ENCODE data around the gene RAB21. TPM values are rescaled to one million over a fixed set of nuclear protein-coding genes. Genes with fewer than 3 reads are reported as not detected.

RAB21 gene
- total RNA-seq, 4 donors from 2014 or later: 15.9 to 48.4 (median 29.9) TPM

DNA sequence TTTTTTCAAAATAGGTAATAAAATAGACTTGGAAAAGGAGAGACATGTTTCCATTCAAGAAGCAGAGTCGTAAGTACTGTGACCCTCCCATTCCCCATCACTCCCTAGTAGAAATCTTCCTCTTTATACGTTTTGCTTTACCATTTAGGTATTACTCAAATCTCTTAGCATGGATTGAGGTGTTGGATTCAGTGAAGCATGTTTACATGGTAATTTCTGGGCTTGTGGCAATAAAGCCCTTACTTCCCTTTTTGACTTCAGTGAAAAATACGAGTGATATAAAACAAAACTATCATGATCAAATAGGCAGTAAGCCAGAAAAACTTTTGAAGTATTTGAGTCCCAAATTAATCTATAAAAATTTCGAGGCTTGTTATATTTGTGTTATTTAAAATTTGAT lies 27.4 kb downstream of the RAB21 start:
- H3K27me3 ChIP-seq: no peaks in the 10 kb centered on the region
- 37 to 38% methylated on average over 4 of the region's 4 CpGs for WGBS, 2 donors (ENCODE audit: low coverage in 1 of 2)
- no peak overlapping the region for H3K4me3 ChIP-seq
- intact Hi-C loops (cut with DNase I; ENCODE audit: low total_unique reads): no loop called here
- peaks cover 0 to 38% (median 14%) of the 10 kb centered on the region in 4 donors for H3K36me3 ChIP-seq
- TF ChIP-seq POLR2A (IDR thresholded peaks at IDR 0.05) (no peak), EP300 (IDR thresholded peaks at IDR 0.05; ENCODE audit: low read depth) (no peak), POLR2AphosphoS5 (IDR thresholded peaks at IDR 0.05) (no peak)
- TF ChIP-seq, protein P1, sequence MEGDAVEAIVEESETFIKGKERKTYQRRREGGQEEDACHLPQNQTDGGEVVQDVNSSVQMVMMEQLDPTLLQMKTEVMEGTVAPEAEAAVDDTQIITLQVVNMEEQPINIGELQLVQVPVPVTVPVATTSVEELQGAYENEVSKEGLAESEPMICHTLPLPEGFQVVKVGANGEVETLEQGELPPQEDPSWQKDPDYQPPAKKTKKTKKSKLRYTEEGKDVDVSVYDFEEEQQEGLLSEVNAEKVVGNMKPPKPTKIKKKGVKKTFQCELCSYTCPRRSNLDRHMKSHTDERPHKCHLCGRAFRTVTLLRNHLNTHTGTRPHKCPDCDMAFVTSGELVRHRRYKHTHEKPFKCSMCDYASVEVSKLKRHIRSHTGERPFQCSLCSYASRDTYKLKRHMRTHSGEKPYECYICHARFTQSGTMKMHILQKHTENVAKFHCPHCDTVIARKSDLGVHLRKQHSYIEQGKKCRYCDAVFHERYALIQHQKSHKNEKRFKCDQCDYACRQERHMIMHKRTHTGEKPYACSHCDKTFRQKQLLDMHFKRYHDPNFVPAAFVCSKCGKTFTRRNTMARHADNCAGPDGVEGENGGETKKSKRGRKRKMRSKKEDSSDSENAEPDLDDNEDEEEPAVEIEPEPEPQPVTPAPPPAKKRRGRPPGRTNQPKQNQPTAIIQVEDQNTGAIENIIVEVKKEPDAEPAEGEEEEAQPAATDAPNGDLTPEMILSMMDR (IDR thresholded peaks at IDR 0.05): no peak
- peaks cover 0 to 20% (median 5%) of the 10 kb centered on the region in 4 donors for H3K4me1 ChIP-seq
- in situ Hi-C loops (cut with MboI; ENCODE audit: low pct_ligation_motif_present in 1 of 4, low pct_unique_long_range_greater_than_20kb in 1 of 4, low sequenced_read_pairs in 3 of 4): no loop called here
- H3K27ac ChIP-seq: no peak overlapping the region
- no peaks in the 10 kb centered on the region for H3K9me3 ChIP-seq
- no peak for DNase-seq

DNA sequence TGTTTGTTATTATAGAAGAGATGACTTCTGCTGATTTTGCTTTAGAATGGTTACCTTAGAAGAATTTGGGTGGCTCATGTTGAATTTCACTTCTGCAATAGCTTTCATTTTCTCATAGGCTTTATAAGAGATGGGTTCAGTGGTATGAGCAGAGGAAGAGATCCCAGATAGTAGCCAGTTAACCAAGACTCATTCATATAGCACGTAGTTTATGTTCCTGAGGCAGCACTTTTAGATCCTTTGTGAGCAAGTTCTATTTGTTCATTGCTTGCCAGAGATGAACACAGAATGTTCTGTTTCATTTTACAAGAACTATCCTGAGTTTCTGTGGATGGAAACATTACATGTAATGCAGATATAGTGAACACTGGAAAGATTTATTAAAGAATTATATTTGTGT lies 32.2 kb downstream of the RAB21 start:
- intact Hi-C loops (cut with DNase I; ENCODE audit: low total_unique reads): no loop called here
- Histone ChIP-seq H3K9me3 (no peaks in the 10 kb centered on the region), H3K27me3 (no peaks in the 10 kb centered on the region), H3K27ac (no peak overlapping the region), H3K36me3 (peaks cover 0 to 52% (median 11%) of the 10 kb centered on the region in 4 donors), H3K4me1 (peaks cover 0 to 11% (median 0%) of the 10 kb centered on the region in 4 donors), H3K4me3 (no peak overlapping the region)
- TF ChIP-seq, protein P1 (IDR thresholded peaks at IDR 0.05): no peak
- TF ChIP-seq POLR2AphosphoS5 (IDR thresholded peaks at IDR 0.05) (no peak), POLR2A (IDR thresholded peaks at IDR 0.05) (no peak), EP300 (IDR thresholded peaks at IDR 0.05; ENCODE audit: low read depth) (no peak)
- no peak for DNase-seq
- in situ Hi-C loops (cut with MboI; ENCODE audit: low pct_ligation_motif_present in 1 of 4, low pct_unique_long_range_greater_than_20kb in 1 of 4, low sequenced_read_pairs in 3 of 4): no loop called here
- 79 to 100% methylated on average over 1 of the region's 1 CpG for WGBS, 2 donors (ENCODE audit: low coverage in 1 of 2)

DNA sequence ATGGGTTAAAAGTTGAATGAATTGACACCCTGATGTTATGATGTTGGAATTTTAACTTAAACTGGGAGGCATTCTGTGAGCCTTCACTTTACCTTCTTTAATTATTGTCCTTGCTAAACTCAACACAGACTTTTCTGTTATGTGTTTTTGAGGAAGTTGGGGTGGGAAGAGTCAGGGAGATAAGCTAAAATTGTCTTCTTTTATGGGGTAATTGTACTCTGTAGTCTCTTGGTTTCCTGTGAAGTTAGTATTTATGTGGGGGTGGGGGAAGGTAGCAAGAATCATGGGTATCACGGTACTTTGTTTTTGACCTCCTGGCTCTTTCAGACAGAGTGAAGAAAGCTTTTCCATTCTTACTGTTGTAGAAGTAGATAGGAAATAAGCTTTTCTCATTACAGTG lies 32.9 kb downstream of the RAB21 start:
- Histone ChIP-seq H3K4me3 (no peak overlapping the region), H3K36me3 (peaks cover 0 to 51% (median 9%) of the 10 kb centered on the region in 4 donors), H3K27me3 (no peaks in the 10 kb centered on the region), H3K4me1 (peaks cover 0 to 10% (median 0%) of the 10 kb centered on the region in 4 donors), H3K27ac (peak overlapping the region in 1 of 4 donors; percentile 18), H3K9me3 (no peaks in the 10 kb centered on the region)
- intact Hi-C loops (cut with DNase I; ENCODE audit: low total_unique reads): no loop called here
- WGBS, 2 donors (ENCODE audit: low coverage in 1 of 2): 56 to 57% methylated on average over 1 of the region's 1 CpG
- no peak for DNase-seq
- TF ChIP-seq, protein P1 (IDR thresholded peaks at IDR 0.05): no peak
- TF ChIP-seq POLR2AphosphoS5 (IDR thresholded peaks at IDR 0.05): no peak
- no peak for TF ChIP-seq EP300 (IDR thresholded peaks at IDR 0.05; ENCODE audit: low read depth)
- TF ChIP-seq POLR2A (IDR thresholded peaks at IDR 0.05): no peak
- in situ Hi-C loops (cut with MboI; ENCODE audit: low pct_ligation_motif_present in 1 of 4, low pct_unique_long_range_greater_than_20kb in 1 of 4, low sequenced_read_pairs in 3 of 4): no loop called here

DNA sequence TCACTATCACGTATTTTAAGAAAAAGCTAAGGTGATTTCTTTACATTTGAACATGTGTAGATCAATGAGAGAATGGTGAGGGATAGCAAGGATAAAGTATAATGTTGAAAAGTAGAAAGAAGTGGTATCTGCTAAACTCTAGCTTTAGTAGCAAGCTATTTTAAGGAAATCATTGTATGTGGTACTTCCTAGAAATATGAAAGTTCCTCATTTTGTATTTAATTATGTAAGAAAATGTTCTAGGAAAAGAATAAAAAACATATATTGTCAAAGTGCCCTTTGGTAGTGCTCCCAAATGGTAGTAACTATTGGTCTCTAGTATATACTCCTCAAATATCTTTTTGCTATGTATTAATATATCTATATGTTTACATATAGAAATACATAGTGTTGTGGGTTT lies 35.7 kb downstream of the RAB21 start:
- no peak overlapping the region for H3K27ac ChIP-seq
- intact Hi-C loops (cut with DNase I; ENCODE audit: low total_unique reads) (no loop called here), in situ Hi-C loops (cut with MboI; ENCODE audit: low pct_ligation_motif_present in 1 of 4, low pct_unique_long_range_greater_than_20kb in 1 of 4, low sequenced_read_pairs in 3 of 4) (no loop called here)
- peaks cover 0 to 28% (median 3%) of the 10 kb centered on the region in 4 donors for H3K36me3 ChIP-seq
- peaks cover 0 to 10% (median 0%) of the 10 kb centered on the region in 4 donors for H3K4me1 ChIP-seq
- no peak for DNase-seq
- H3K9me3 ChIP-seq: no peaks in the 10 kb centered on the region
- H3K4me3 ChIP-seq: no peak overlapping the region
- TF ChIP-seq, protein P1 (IDR thresholded peaks at IDR 0.05): no peak
- no peak for TF ChIP-seq EP300 (IDR thresholded peaks at IDR 0.05; ENCODE audit: low read depth)
- no peak for TF ChIP-seq POLR2A (IDR thresholded peaks at IDR 0.05)
- no peak for TF ChIP-seq POLR2AphosphoS5 (IDR thresholded peaks at IDR 0.05)
- no peaks in the 10 kb centered on the region for H3K27me3 ChIP-seq
- 13 to 50% methylated on average over 1 of the region's 1 CpG for WGBS, 2 donors (ENCODE audit: low coverage in 1 of 2)
